SK-MEL-5 (cell line): Measurements from ENCODE around the gene NPC2. TPM values are rescaled to one million over a fixed set of nuclear protein-coding genes. Genes with fewer than 3 reads are reported as not detected.
A peak's percentile ranks its signal among the peaks of the same experiment; 100 is the strongest.

Experiments used
- DNase-seq: peaks from one replicate; pipeline ENCODE4 v3.0.0-alpha.2; 2016; ENCODE audit warnings: low read depth, low spot score
- in situ Hi-C: cut with HindIII; loops from 2 replicates; pipeline ENCODE4 v1.10.0; 2016; ENCODE audit warnings: low sequenced_read_pairs, high pct_unique_total_duplicates, low pct_unique_long_range_greater_than_20kb
- total RNA-seq: library from RNA; depleted of rRNA; stranded (reverse); fragments of >200 nt; shearing (Covaris generic); gene quantifications from 2 replicates; pipeline ENCODE4 v1.2.3, GENCODE V29; 2014

NPC2 gene
- total RNA-seq, 1 experiment from 2014 or later = 549 TPM

GRCh38 chr14:74507085-74507484 is 14.0 kb upstream of the NPC2 start:
- DNase-seq = no peak
- in situ Hi-C loops = no loop called here

GRCh38 chr14:74506411-74506851 is 13.3 kb upstream of the NPC2 start:
- in situ Hi-C loops = no loop called here
- no peak for DNase-seq

- no peak for DNase-seq
- in situ Hi-C loops = no loop called here
These were observed 12.7 kb upstream of the NPC2 start for GRCh38 chr14:74505831-74506230.

GRCh38 chr14:74504874-74505720 is 12.0 kb upstream of the NPC2 start:
- DNase-seq = no peak
- in situ Hi-C loops = no loop called here

GRCh38 chr14:74504412-74504811 is 11.3 kb upstream of the NPC2 start:
- DNase-seq = no peak

GRCh38 chr14:74503938-74504335 is 10.8 kb upstream of the NPC2 start:
- DNase-seq = no peak
- in situ Hi-C loops = no loop called here

More at GRCh38 chr14:74504412-74504811, 11.3 kb upstream of the NPC2 start:
- in situ Hi-C loops = no loop called here

GRCh38 chr14:74503291-74503937 is 10.3 kb upstream of the NPC2 start:
- DNase-seq = no peak
- in situ Hi-C loops = no loop called here

GRCh38 chr14:74502236-74503019 is 9.3 kb upstream of the NPC2 start:
- in situ Hi-C loops = no loop called here
- peak; percentile 64 for DNase-seq

GRCh38 chr14:74501691-74502090 is 8.6 kb upstream of the NPC2 start:
- in situ Hi-C loops = no loop called here
- no peak for DNase-seq

GRCh38 chr14:74501135-74501614 is 8.1 kb upstream of the NPC2 start:
- peak; percentile 81 for DNase-seq
- in situ Hi-C loops = no loop called here

- in situ Hi-C loops = no loop called here
- no peak for DNase-seq
These were observed 7.5 kb upstream of the NPC2 start for GRCh38 chr14:74500417-74501134.

GRCh38 chr14:74495356-74495755 is 2.3 kb upstream of the NPC2 start:
- DNase-seq = no peak
- in situ Hi-C loops = no loop called here

- DNase-seq = peak; percentile 99
- in situ Hi-C loops = no loop called here
These were observed 497 bp upstream of the NPC2 start, which contains the start of gene ISCA2 for GRCh38 chr14:74493343-74494261. TSS of gene ISCA2 (plus strand) at chr14:74493765. CDS start at chr14:74493775, 10 bp downstream.

- in situ Hi-C loops = no loop called here
- peak; percentile 64 for DNase-seq
These were observed 939 bp downstream of the NPC2 start for GRCh38 chr14:74491956-74492775.

GRCh38 chr14:74490486-74490885 is 2.6 kb downstream of the NPC2 start:
- no peak for DNase-seq
- in situ Hi-C loops = no loop called here
